GM18867 (cell line): Measurements from ENCODE around the gene EIF4G1.
"Not testable (repeated sequence)": the region's sequence is repeated elsewhere in the genome, so short reads cannot be mapped to it uniquely, and the experiment has no call there.

Source experiments
- ATAC-seq: cut with Tn5 transposase; IDR thresholded peaks from one replicate; pipeline ENCODE4 v1.9.1; 2021; ENCODE audit warnings: mild to moderate bottlenecking, moderate library complexity; ENCODE audit not compliant: unreplicated experiment

The EIF4G1 gene

GRCh38 chr3:184334470-184335158, 20.2 kb downstream of the EIF4G1 start:
- ATAC-seq, result no peak

GRCh38 chr3:184335291-184335660, 20.9 kb downstream of the EIF4G1 start:
- no peak for ATAC-seq

GRCh38 chr3:184335661-184336546, 21.5 kb downstream of the EIF4G1 start:
- ATAC-seq, result peak; percentile 77

- ATAC-seq, result no peak
Observed at GRCh38 chr3:184336547-184337398, 22.4 kb downstream of the EIF4G1 start.

- ATAC-seq, result no peak
Observed at GRCh38 chr3:184337399-184337714, 23.0 kb downstream of the EIF4G1 start, which contains the start of gene FAM131A. Gene FAM131A (plus strand): TSS chr3:184337600. CDS start chr3:184337631, 31 bp downstream.

- ATAC-seq, result no peak
Observed at GRCh38 chr3:184337981-184338380, 23.6 kb downstream of the EIF4G1 start.

- no peak for ATAC-seq
Observed at GRCh38 chr3:184338511-184338945, 24.1 kb downstream of the EIF4G1 start.

- no peak for ATAC-seq
Observed at GRCh38 chr3:184339001-184339400, 24.6 kb downstream of the EIF4G1 start.

- ATAC-seq, result not testable (repeated sequence)
Observed at GRCh38 chr3:184339451-184340135, 25.2 kb downstream of the EIF4G1 start.

- ATAC-seq, result no peak
Observed at GRCh38 chr3:184341925-184342324, 27.5 kb downstream of the EIF4G1 start.

GRCh38 chr3:184343200-184343876, 28.9 kb downstream of the EIF4G1 start:
- ATAC-seq, result no peak

GRCh38 chr3:184344579-184345316, 30.3 kb downstream of the EIF4G1 start:
- no peak for ATAC-seq

GRCh38 chr3:184345317-184346144, 31.1 kb downstream of the EIF4G1 start:
- ATAC-seq, result no peak

GRCh38 chr3:184346480-184347190, 32.2 kb downstream of the EIF4G1 start:
- no peak for ATAC-seq

GRCh38 chr3:184347321-184348056, 33.1 kb downstream of the EIF4G1 start:
- ATAC-seq, result no peak

- ATAC-seq, result no peak
Observed at GRCh38 chr3:184348057-184348382, 33.6 kb downstream of the EIF4G1 start.
